Measurements from ENCODE around the gene HEYL. TPM values are rescaled to one million over a fixed set of nuclear protein-coding genes. Genes with fewer than 3 reads are reported as not detected.

Gene HEYL
- total RNA-seq, 4 donors from 2014 or later = 1.2 to 7.7 (median 4.6) TPM

- TF ChIP-seq CTCF (IDR thresholded peaks at IDR 0.05; ENCODE audit: low read depth) = no peak
These were observed 18.0 kb upstream of the HEYL start for GRCh38 chr1:39657402-39657801.

GRCh38 chr1:39656391-39656790 is 16.9 kb upstream of the HEYL start:
- TF ChIP-seq CTCF (IDR thresholded peaks at IDR 0.05; ENCODE audit: low read depth) = no peak

- TF ChIP-seq CTCF (IDR thresholded peaks at IDR 0.05; ENCODE audit: low read depth) = no peak
These were observed 16.3 kb upstream of the HEYL start for GRCh38 chr1:39655578-39656268.

GRCh38 chr1:39654291-39654690 is 14.8 kb upstream of the HEYL start:
- no peak for TF ChIP-seq CTCF (IDR thresholded peaks at IDR 0.05; ENCODE audit: low read depth)

GRCh38 chr1:39653546-39654031 is 14.1 kb upstream of the HEYL start:
- TF ChIP-seq CTCF (IDR thresholded peaks at IDR 0.05; ENCODE audit: low read depth) = no peak

- TF ChIP-seq CTCF (IDR thresholded peaks at IDR 0.05; ENCODE audit: low read depth) = no peak
These were observed 13.1 kb upstream of the HEYL start for GRCh38 chr1:39652554-39652953.

GRCh38 chr1:39652105-39652504 is 12.7 kb upstream of the HEYL start:
- no peak for TF ChIP-seq CTCF (IDR thresholded peaks at IDR 0.05; ENCODE audit: low read depth)
